Measurements from ENCODE around the gene ADAMTS18. TPM values are rescaled to one million over a fixed set of nuclear protein-coding genes. Genes with fewer than 3 reads are reported as not detected.

The ADAMTS18 gene
- polyA plus RNA-seq, 2 of the 4 experiments (the other 2 are of a cell fraction): 0.03 TPM; not detected in 1

DNA sequence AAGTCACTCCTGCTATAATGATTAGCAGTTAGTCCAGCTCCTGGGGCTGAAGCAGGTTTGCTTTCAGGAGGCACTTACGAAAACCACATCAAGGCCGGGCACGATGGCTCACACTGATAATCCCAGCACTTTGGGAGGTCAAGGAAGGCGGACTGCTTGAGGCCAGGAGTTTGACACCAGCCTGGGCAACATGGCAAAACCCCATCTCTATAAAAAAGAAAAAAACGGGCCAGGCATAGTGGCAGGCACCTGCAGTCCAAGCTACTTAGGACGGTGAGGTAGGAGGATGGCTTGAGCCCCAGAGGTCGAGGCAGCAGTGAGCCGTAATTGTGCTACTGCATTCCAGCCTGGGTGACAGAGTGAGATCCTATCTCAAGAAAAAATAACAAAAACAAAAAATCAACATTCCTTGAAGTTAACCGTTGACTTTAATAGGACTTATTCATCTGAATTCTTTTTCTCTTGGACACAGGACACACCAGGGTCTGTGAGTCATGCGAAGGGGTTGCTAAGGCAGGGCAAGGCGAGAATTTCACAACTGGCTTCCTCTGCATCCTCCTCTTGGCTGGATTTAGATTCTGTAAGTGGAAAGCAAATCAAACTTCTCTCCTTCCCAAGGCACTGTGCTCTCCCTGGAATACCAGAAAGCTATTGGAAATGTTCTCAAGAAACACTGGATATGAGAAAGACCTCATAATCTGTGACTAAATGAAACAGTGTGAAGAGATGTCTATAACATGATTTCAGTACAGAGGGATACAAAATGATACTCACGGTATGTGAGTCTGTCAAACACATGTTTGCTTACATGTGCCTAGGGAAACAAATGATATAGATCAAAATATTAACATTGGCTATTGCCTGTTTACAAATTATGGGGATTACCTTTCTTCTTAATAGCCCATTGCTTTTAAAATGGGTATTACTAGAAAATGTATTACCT is 136.1 kb downstream of the ADAMTS18 start (continued):
- TF ChIP-seq RCOR1 (IDR thresholded peaks at IDR 0.05; ENCODE audit: low read depth, low read length) (no peak), ESRRA (IDR thresholded peaks at IDR 0.05; ENCODE audit: borderline replicate concordance, low read length) (no peak), FOSL2 (IDR thresholded peaks at IDR 0.05) (peak; percentile 91), FOSL2 (CRISPR knock-in tag; IDR thresholded peaks at IDR 0.05) (peak; percentile 93), SMC3 (IDR thresholded peaks at IDR 0.05) (peak; percentile 33; the same call in 2 of the 3 replicates), TFCP2L1 (CRISPR knock-in tag; IDR thresholded peaks at IDR 0.05) (no peak), RNF2 (IDR thresholded peaks at IDR 0.05; ENCODE audit: borderline replicate concordance, low read depth) (no peak), CHD4 (IDR thresholded peaks at IDR 0.05; ENCODE audit: borderline replicate concordance) (no peak), NR3C1 (IDR thresholded peaks at IDR 0.05) (no peak), EHF (CRISPR knock-in tag; IDR thresholded peaks at IDR 0.05) (no peak), RAD21 (conservative IDR thresholded peaks at IDR 0.05 in 1 of 2, IDR thresholded peaks at IDR 0.05 in 1 of 2) (peak; percentile 31 to 53), POLR2AphosphoS2 (conservative IDR thresholded peaks at IDR 0.05; ENCODE audit: low read length) (no peak), CBX8 (IDR thresholded peaks at IDR 0.05) (no peak), BHLHE40 (IDR thresholded peaks at IDR 0.05; ENCODE audit: low read depth, low read length) (no peak), ZNF302 (CRISPR knock-in tag; IDR thresholded peaks at IDR 0.05) (no peak), EP300 (IDR thresholded peaks at IDR 0.05) (peak; percentile 78 to 79; a peak in 3 of 5 replicates), ZFP36 (IDR thresholded peaks at IDR 0.05; ENCODE audit: borderline replicate concordance, partially characterized antibody) (no peak), SREBF2 (IDR thresholded peaks at IDR 0.05) (no peak), HOXB13 (CRISPR knock-in tag; IDR thresholded peaks at IDR 0.05; ENCODE audit: low read depth) (no peak; the same call in 1 of the 2 replicates), JUNB (IDR thresholded peaks at IDR 0.05) (peak; percentile 96), POLR2A (IDR thresholded peaks at IDR 0.05; ENCODE audit: low read length) (no peak), HOXA7 (CRISPR knock-in tag; IDR thresholded peaks at IDR 0.05) (no peak), KDM5A (IDR thresholded peaks at IDR 0.05) (no peak)
- TF ChIP-seq, protein P1, sequence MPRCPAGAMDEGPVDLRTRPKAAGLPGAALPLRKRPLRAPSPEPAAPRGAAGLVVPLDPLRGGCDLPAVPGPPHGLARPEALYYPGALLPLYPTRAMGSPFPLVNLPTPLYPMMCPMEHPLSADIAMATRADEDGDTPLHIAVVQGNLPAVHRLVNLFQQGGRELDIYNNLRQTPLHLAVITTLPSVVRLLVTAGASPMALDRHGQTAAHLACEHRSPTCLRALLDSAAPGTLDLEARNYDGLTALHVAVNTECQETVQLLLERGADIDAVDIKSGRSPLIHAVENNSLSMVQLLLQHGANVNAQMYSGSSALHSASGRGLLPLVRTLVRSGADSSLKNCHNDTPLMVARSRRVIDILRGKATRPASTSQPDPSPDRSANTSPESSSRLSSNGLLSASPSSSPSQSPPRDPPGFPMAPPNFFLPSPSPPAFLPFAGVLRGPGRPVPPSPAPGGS (IDR thresholded peaks at IDR 0.05): peak; percentile 69; the same call in 2 of the 3 replicates
- TF ChIP-seq, protein P2, sequence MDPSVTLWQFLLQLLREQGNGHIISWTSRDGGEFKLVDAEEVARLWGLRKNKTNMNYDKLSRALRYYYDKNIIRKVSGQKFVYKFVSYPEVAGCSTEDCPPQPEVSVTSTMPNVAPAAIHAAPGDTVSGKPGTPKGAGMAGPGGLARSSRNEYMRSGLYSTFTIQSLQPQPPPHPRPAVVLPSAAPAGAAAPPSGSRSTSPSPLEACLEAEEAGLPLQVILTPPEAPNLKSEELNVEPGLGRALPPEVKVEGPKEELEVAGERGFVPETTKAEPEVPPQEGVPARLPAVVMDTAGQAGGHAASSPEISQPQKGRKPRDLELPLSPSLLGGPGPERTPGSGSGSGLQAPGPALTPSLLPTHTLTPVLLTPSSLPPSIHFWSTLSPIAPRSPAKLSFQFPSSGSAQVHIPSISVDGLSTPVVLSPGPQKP (IDR thresholded peaks at IDR 0.05; ENCODE audit: low read depth, low read length): no peak
- TF ChIP-seq, protein P3, sequence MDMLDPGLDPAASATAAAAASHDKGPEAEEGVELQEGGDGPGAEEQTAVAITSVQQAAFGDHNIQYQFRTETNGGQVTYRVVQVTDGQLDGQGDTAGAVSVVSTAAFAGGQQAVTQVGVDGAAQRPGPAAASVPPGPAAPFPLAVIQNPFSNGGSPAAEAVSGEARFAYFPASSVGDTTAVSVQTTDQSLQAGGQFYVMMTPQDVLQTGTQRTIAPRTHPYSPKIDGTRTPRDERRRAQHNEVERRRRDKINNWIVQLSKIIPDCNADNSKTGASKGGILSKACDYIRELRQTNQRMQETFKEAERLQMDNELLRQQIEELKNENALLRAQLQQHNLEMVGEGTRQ (IDR thresholded peaks at IDR 0.05): no peak
- TF ChIP-seq, protein P4, sequence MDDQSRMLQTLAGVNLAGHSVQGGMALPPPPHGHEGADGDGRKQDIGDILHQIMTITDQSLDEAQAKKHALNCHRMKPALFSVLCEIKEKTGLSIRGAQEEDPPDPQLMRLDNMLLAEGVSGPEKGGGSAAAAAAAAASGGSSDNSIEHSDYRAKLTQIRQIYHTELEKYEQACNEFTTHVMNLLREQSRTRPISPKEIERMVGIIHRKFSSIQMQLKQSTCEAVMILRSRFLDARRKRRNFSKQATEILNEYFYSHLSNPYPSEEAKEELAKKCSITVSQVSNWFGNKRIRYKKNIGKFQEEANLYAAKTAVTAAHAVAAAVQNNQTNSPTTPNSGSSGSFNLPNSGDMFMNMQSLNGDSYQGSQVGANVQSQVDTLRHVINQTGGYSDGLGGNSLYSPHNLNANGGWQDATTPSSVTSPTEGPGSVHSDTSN (IDR thresholded peaks at IDR 0.05): peak; percentile 66; the same call in 1 of the 2 replicates
- TF ChIP-seq, protein P5, sequence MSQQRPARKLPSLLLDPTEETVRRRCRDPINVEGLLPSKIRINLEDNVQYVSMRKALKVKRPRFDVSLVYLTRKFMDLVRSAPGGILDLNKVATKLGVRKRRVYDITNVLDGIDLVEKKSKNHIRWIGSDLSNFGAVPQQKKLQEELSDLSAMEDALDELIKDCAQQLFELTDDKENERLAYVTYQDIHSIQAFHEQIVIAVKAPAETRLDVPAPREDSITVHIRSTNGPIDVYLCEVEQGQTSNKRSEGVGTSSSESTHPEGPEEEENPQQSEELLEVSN (IDR thresholded peaks at IDR 0.05; ENCODE audit: borderline replicate concordance, low read depth): no peak
